Fibroblast of villous mesenchyme (primary cell): Measurements from ENCODE around the gene TNKS1BP1. TPM values are rescaled to one million over a fixed set of nuclear protein-coding genes. Genes with fewer than 3 reads are reported as not detected.
A peak's percentile ranks its signal among the peaks of the same experiment; 100 is the strongest.
"Not testable (repeated sequence)": the region's sequence is repeated elsewhere in the genome, so short reads cannot be mapped to it uniquely, and the experiment has no call there.

Experiments used
- DNase-seq: peaks from one replicate; pipeline ENCODE4 v3.0.0-alpha.2; 2010; ENCODE audit warnings: low read depth
- H3K4me3 ChIP-seq: 2 replicates; pipeline ENCODE4 v1.5.1; 2011; ENCODE audit warnings: low read depth, mild to moderate bottlenecking, low read length
- total RNA-seq: library from RNA; depleted of rRNA; stranded (reverse); fragments of >200 nt; gene quantifications from 2 replicates; pipeline ENCODE4 v1.2.3, GENCODE V29; 2012
- TF ChIP-seq, protein P1 (sequence below): IDR thresholded peaks from 2 replicates; pipeline ENCODE4 v1.5.1; 2012; ENCODE audit warnings: low read depth, mild to moderate bottlenecking, low read length; ENCODE audit not compliant: insufficient read depth

Gene TNKS1BP1
- total RNA-seq, 1 donor = 69.5 TPM

DNA sequence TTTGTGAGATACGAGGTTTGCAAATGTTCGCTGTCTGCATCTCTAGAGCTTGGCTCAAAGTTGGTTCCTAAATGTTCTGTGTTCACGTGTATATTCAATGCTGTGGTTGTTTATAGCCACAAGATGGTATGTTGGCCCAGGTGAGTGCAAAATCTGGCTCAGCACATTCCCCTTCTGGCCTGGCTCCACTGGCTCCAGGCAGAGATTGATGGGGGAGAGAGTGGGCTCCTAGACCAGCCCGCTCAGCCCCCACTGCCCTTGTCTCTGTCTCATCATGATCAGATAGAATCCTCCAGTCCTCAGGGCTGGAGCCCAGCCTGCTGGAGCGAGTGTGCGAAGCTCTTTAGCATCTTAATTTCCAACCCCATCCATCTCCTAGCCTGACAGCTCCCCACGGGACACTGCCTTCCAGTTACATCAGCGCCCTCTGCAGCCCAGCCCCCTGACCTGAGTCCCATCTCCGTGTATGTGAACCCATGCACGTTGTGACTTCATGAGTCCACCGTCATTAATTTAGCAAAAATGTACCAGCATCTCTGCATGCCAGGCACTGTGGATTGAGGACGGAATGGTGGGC lies 15.4 kb upstream of the TNKS1BP1 start:
- DNase-seq = peak; percentile 42
- TF ChIP-seq, protein P1, sequence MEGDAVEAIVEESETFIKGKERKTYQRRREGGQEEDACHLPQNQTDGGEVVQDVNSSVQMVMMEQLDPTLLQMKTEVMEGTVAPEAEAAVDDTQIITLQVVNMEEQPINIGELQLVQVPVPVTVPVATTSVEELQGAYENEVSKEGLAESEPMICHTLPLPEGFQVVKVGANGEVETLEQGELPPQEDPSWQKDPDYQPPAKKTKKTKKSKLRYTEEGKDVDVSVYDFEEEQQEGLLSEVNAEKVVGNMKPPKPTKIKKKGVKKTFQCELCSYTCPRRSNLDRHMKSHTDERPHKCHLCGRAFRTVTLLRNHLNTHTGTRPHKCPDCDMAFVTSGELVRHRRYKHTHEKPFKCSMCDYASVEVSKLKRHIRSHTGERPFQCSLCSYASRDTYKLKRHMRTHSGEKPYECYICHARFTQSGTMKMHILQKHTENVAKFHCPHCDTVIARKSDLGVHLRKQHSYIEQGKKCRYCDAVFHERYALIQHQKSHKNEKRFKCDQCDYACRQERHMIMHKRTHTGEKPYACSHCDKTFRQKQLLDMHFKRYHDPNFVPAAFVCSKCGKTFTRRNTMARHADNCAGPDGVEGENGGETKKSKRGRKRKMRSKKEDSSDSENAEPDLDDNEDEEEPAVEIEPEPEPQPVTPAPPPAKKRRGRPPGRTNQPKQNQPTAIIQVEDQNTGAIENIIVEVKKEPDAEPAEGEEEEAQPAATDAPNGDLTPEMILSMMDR = peak; percentile 36
- H3K4me3 ChIP-seq = no peak overlapping the region

DNA sequence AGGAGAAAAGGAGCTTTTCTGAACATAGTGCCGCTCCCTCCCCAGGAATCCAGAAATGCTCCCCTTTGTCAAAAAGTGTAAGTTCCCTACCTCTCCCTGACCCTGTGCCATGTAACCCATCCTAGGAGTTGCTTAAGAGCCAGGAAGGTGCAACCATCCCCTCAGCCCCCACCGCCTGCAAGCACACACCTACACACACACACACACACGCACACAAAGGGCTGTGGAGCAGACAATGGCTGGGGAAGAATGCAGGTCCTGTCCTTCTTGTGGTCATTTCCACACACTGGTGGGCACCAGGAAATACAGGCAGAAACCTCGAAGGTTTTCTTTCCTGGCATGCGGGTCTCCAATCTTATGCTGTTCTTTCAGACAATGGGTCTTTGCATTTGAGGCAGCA lies 14.6 kb upstream of the TNKS1BP1 start:
- TF ChIP-seq, protein P1 = no peak
- DNase-seq = no peak
- no peak overlapping the region for H3K4me3 ChIP-seq

DNA sequence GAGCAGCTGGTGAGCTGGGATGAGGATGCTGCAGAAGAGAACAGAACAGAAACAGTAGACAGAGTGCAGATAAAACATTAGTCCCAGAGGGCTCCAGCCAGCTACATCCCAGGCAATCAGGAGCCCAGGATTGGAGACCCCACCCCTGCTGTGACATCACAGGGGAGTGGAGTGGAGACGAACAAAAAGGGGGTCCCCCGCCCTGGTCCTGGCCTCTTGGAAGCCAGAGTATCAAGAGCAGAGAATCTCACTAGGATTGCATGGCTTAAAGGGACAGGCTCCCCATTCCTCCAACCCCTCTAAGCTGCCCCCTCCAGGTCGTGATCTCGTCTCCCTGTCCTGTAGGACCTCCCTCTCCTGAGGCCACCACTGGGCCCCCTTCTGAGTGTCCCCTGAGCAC lies 13.4 kb upstream of the TNKS1BP1 start, which contains the start of gene P2RX3:
Gene P2RX3 (plus strand): TSS at position 211 of the 400 bp plus-strand sequence. CDS start 199 bp downstream, outside the sequence.
- TF ChIP-seq, protein P1 = no peak
- DNase-seq = no peak
- H3K4me3 ChIP-seq = no peak within 1 kb of the TSS

DNA sequence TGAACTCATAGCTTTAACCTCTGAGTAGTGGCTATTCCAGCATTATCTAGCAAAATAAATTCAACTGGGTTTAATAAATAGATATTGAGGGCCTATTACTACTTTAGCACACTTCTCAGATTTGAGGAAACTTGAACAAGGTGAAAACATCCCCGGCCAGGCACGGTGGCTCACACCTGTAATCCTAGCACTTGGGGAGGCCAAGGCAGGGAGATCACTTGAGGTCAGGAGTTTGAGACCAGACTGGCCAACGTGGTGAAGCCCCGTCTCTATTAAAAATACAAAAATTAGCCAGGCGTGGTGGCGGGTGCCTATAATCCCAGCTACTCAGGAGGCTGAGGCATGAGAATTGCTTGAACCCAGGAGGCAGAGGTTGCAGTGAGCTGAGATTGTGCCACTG lies 12.1 kb upstream of the TNKS1BP1 start:
- H3K4me3 ChIP-seq, DNase-seq: not testable (repeated sequence)

DNA sequence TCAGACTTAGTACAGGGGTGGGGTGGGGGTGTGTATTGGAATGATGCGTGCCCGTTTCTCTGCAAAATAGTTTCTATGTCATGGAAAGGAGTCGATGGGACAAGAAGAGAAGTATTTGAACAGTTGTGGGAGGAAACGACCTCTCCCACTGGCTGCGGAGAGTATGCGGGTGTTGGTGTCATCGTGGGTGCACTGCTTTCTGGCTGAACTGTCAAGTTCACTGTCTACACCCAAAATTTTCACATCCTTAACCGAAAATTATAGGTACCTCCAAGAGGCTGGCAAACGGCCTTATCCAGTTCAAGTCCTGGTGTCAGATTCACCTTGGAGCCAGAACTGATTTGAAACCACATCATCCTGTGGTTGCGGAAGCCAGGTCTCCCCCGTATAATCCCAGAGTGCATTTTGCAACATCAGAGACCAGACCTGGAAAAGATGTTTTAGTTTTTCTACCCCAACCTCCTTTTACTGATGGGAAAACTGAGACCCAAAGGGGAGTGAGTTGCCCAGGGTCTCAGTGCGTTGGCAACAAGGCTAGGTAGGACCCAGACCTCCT lies 11.4 kb upstream of the TNKS1BP1 start:
- peak overlapping the region; percentile 75 for H3K4me3 ChIP-seq
- TF ChIP-seq, protein P1 = no peak
- no peak for DNase-seq

DNA sequence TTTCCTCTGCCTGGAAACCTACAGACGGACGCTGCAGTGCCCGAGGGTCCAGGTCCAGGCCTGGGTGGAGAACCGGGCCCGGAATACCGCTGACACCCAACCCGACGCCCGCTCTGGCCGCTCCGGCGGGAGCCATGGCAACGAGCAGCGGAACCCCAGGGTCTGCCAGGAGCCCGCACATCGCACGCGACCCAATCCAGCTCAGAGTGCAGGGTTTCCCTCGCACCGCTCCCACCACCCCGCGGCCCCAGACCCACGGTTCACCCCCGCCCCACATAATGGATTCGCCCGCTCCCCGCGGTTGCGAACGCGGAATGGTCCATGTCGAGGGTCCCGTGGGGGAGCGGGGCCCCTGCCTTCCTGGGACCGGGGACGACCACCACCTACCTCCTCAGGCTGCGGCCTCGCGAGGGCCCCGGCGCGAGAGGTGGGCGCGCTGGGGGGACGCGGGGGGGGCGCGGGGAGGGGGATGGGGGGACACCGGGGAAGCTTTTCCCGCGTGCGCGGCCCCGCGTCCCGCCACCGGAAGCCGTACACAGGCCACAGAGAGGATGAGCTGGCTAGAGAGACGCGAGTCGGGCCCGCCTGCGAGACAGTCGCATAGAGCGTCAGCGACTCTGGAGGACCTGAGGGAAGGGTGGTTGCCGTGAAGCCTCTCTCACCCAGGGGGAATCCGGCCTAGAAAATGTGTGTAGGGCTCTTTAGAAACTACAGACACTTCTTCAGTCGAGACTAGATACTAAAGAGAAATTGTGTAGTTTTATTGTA lies 10.8 kb upstream of the TNKS1BP1 start, which contains the start of gene SSRP1:
Gene SSRP1 (minus strand): TSS at position 550 of the 768 bp plus-strand sequence. CDS start 771 bp downstream, outside the sequence.
- peak within 1 kb of the TSS; percentile 75 for H3K4me3 ChIP-seq
- DNase-seq = peak; percentile 84
- TF ChIP-seq, protein P1 = no peak

DNA sequence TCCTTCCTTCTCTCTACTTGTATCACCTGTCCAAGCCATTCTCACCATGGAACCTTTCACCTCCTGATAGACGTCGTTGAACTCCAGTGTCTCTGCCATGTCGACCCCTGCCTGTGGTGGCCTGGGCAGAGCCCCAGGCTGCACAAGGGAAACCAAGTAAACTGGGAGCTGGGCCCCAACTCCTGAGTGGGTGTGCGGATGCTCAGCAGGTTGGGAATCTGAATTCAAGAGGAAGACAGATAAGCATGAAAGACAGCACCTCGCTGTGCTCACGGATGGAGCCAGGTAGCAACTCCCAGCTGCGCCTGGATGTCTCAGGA lies 10.2 kb upstream of the TNKS1BP1 start:
- H3K4me3 ChIP-seq = peak overlapping the region; percentile 75
- TF ChIP-seq, protein P1 = no peak
- DNase-seq = no peak
